SU-DHL-6 (cell line): Measurements from ENCODE around the gene ZNF92.

Experiments used
- H2AFZ ChIP-seq: fragments of 200-600 bp; sonication (generic); 2 replicates; pipeline ENCODE4 v1.6.1; 2014; ENCODE audit warnings: low read depth, mild to moderate bottlenecking, moderate library complexity, mixed read lengths, antibody characterized with exemption, low read length; ENCODE audit not compliant: severe bottlenecking
- H3F3A ChIP-seq: fragments of 200-600 bp; shearing (Covaris generic); 2 replicates; pipeline ENCODE4 v1.6.0; 2016; ENCODE audit warnings: antibody characterized with exemption, mild to moderate bottlenecking; ENCODE audit not compliant: insufficient read depth
- H3K27ac ChIP-seq: fragments of 200-600 bp; sonication (generic); 2 replicates; pipeline ENCODE4 v1.5.1; 2016; ENCODE audit warnings: low read depth, mild to moderate bottlenecking, low read length, moderate library complexity, mixed read lengths
- H3K27me3 ChIP-seq: fragments of 200-600 bp; sonication (generic), shearing (Covaris generic); 2 replicates; pipeline ENCODE4 v1.6.0; 2014; ENCODE audit warnings: mild to moderate bottlenecking, low read length
- H3K36me3 ChIP-seq: fragments of 200-600 bp; sonication (generic); 2 replicates; pipeline ENCODE4 v1.6.1; 2014; ENCODE audit warnings: mild to moderate bottlenecking, low read length, mixed read lengths
- H3K4me2 ChIP-seq: fragments of 300-600, 200-600 bp; shearing (Covaris generic), sonication (generic); 2 replicates; pipeline ENCODE4 v1.6.0; 2014; ENCODE audit warnings: low read length, low read depth, mild to moderate bottlenecking; ENCODE audit not compliant: poor library complexity, severe bottlenecking
- H3K4me3 ChIP-seq: fragments of 200-600 bp; sonication (generic); 2 replicates; pipeline ENCODE4 v1.5.1; 2014; ENCODE audit warnings: antibody characterized with exemption, low read length, mild to moderate bottlenecking, mixed read lengths; ENCODE audit not compliant: insufficient read depth, poor library complexity, severe bottlenecking
- H3K79me2 ChIP-seq: fragments of 200-600 bp; sonication (generic); 2 replicates; pipeline ENCODE4 v1.6.1; 2014; ENCODE audit warnings: mild to moderate bottlenecking, low read length, moderate library complexity; ENCODE audit not compliant: insufficient read depth
- H3K9ac ChIP-seq: fragments of 200-600 bp; sonication (generic); 2 replicates; pipeline ENCODE4 v1.7.0; 2014; ENCODE audit warnings: mild to moderate bottlenecking, low read length
- H3K9me2 ChIP-seq: fragments of 200-600 bp; sonication (generic); replicated peaks from 2 replicates; pipeline ENCODE4 v1.6.1; 2014; ENCODE audit warnings: low read length; ENCODE audit not compliant: insufficient read depth
- H3K9me3 ChIP-seq: fragments of 200-600 bp; sonication (generic); 2 replicates; pipeline ENCODE4 v1.6.1; 2014; ENCODE audit warnings: low read length, mixed read lengths; ENCODE audit not compliant: insufficient read depth
- H4K20me1 ChIP-seq: fragments of 200-600 bp; sonication (generic); 2 replicates; pipeline ENCODE4 v1.6.1; 2014; ENCODE audit warnings: low read depth, mild to moderate bottlenecking, antibody characterized with exemption, low read length, moderate library complexity, mixed read lengths
- CTCF ChIP-seq: fragments of 200-600 bp; sonication (generic); IDR thresholded peaks from one replicate; pipeline ENCODE4 v1.5.1; 2017; ENCODE audit warnings: antibody characterized with exemption, mild to moderate bottlenecking, low read length, moderate library complexity; ENCODE audit not compliant: insufficient read depth, poor library complexity, severe bottlenecking
- EZH2phosphoT487 ChIP-seq: fragments of 200-600 bp; sonication (generic), shearing (Covaris generic); conservative IDR thresholded peaks from 2 replicates; pipeline ENCODE4 v1.6.1; 2018; ENCODE audit warnings: mild to moderate bottlenecking, antibody characterized with exemption, low read length, moderate library complexity, mixed read lengths

The ZNF92 gene

DNA sequence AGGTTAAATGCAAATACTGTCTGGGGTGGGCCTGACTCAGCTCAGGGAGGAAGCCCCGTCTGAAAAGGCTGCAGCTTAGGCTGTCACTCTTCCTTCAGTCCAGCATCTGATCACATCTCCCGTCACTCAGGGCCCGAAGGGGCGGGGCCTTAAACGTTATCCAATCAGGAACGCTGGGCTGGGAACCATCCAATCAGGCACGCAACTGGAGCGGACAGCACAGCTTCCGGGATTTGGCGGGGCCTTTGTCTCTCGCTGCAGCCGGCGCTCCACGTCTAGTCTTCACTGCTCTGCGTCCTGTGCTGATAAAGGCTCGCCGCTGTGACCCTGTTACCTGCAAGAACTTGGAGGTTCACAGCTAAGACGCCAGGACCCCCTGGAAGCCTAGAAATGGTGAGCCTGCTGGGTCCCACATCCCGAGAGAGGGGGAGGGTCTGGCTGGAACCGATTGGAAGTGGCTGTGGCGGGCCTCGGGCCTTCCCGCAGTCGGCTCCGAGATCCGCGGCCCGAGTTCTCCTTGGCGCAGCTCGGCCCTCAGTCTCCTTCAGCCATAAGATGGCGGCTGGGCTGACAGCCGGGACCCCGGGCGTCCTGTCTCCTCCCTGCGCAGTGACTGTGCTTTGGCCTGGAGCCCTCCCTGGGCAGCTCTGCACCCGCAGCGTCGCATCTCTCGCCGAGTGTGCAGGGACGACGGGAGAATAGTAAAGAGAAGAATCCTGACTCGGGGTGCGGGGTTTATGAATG is at the start of gene ZNF92:
TSS of gene ZNF92 (plus strand) at position 248 of the 744 bp plus-strand sequence. CDS start at position 391, 143 bp downstream.
- Histone ChIP-seq H3F3A (0 out of 2 replicates have a peak, but pooled peaks cover 7% of the 10 kb centered on the region), H2AFZ (peak within 1 kb of the TSS; percentile 73), H3K79me2 (peaks cover 51% of the 10 kb centered on the region)

DNA sequence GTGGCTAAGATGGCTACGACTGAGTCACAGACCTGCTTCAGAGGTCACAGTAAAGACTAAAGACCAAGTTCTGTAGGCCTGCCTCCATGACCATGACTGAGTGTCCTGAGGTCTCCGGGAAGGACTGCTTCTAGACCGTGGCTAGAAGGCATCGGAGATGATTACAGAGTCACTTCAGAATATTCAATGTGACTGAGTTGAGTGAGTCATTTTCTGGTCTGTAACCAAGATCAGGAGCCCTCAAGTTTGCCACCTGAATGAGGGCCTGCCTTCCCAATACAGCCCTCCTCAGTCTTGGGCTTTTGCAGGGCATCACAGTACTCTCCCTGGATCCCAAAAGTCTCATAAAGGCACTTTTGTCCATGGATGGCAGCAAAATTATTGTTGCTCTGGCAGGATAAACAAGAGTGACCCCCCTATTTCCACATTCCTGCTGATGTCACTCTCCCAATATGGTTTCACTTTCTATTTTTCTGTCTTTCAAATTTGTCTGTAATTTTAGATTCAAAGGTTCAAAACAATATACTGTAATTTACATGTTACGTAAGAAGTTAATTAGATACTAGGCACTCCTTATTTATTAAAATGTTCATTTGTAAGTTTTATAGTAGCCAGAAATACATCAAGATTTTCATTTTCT is 47.7 kb upstream of the ZNF92 start:
- no peaks in the 10 kb centered on the region for H3K79me2 ChIP-seq
- H3K36me3 ChIP-seq = peaks cover 6% of the 10 kb centered on the region; the same call in 1 of the 2 replicates
- no peaks in the 10 kb centered on the region for H3K9me3 ChIP-seq
- TF ChIP-seq EZH2phosphoT487 = no peak
- no peaks in the 10 kb centered on the region for H3F3A ChIP-seq
- no peaks in the 10 kb centered on the region for H4K20me1 ChIP-seq
- no peak overlapping the region for H3K27ac ChIP-seq
- no peaks in the 10 kb centered on the region for H3K27me3 ChIP-seq
- no peak overlapping the region for H3K4me2 ChIP-seq
- H2AFZ ChIP-seq = no peak overlapping the region
- H3K4me3 ChIP-seq = no peak overlapping the region
- no peaks in the 10 kb centered on the region for H3K9me2 ChIP-seq
- no peak overlapping the region for H3K9ac ChIP-seq

More for the DNA sequence above, at the start of gene ZNF92:
- H4K20me1 ChIP-seq = peaks cover 15% of the 10 kb centered on the region; the same call in 1 of the 2 replicates
- H3K9me3 ChIP-seq = no peaks in the 10 kb centered on the region
- H3K9me2 ChIP-seq = no peaks in the 10 kb centered on the region
- peaks cover 11% of the 10 kb centered on the region; the same call in 1 of the 2 replicates for H3K36me3 ChIP-seq
- H3K9ac ChIP-seq = peak within 1 kb of the TSS; percentile 82
- peak within 1 kb of the TSS; percentile 86 for H3K4me3 ChIP-seq
- H3K27ac ChIP-seq = peak within 1 kb of the TSS; percentile 76
- H3K27me3 ChIP-seq = no peaks in the 10 kb centered on the region
- TF ChIP-seq EZH2phosphoT487 (no peak), CTCF (no peak)
- peak within 1 kb of the TSS; percentile 80 for H3K4me2 ChIP-seq

DNA sequence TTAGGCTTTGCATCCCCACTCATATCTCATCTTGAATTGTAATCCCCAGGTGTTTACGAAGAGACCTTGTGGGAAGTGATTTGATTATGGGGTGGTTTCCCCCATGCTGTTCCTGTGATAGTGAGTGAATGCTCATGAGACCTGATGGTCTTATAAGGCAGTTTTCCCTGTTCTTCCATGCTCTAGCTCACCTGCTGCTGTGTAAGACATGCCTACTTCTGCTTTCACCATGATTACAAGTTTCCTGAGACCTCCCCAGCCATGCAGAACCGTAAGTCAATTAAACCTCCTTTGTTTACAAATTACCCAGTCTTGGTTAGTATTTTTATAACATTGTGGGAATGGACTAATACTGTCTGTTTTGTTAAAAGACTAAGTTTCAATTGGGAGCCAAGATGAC is 35.3 kb upstream of the ZNF92 start:
- no peak for TF ChIP-seq EZH2phosphoT487
- no peak for TF ChIP-seq CTCF
- no peaks in the 10 kb centered on the region for H3K27me3 ChIP-seq
- H3K9me2 ChIP-seq = no peaks in the 10 kb centered on the region
- H2AFZ ChIP-seq = no peak overlapping the region
- no peaks in the 10 kb centered on the region for H3K79me2 ChIP-seq
- H3K4me2 ChIP-seq = no peak overlapping the region
- H3K9ac ChIP-seq = no peak overlapping the region
- H3K27ac ChIP-seq = no peak overlapping the region
- H3F3A ChIP-seq = no peaks in the 10 kb centered on the region
- no peaks in the 10 kb centered on the region for H4K20me1 ChIP-seq
- H3K36me3 ChIP-seq = no peaks in the 10 kb centered on the region
- H3K9me3 ChIP-seq = no peaks in the 10 kb centered on the region
- no peak overlapping the region for H3K4me3 ChIP-seq

- Histone ChIP-seq H3K4me2 (no peak overlapping the region), H4K20me1 (no peaks in the 10 kb centered on the region), H3K36me3 (no peaks in the 10 kb centered on the region), H3K9me3 (no peaks in the 10 kb centered on the region), H2AFZ (no peak overlapping the region), H3K27me3 (no peaks in the 10 kb centered on the region), H3K79me2 (no peaks in the 10 kb centered on the region), H3K9me2 (no peaks in the 10 kb centered on the region), H3K4me3 (no peak overlapping the region), H3F3A (no peaks in the 10 kb centered on the region), H3K9ac (no peak overlapping the region), H3K27ac (no peak overlapping the region)
- TF ChIP-seq EZH2phosphoT487 (no peak), CTCF (no peak)
Measured at GRCh38 chr7:65339257-65339656, 34.4 kb upstream of the ZNF92 start.
